ENCODE results near the gene CDH4.

DNA sequence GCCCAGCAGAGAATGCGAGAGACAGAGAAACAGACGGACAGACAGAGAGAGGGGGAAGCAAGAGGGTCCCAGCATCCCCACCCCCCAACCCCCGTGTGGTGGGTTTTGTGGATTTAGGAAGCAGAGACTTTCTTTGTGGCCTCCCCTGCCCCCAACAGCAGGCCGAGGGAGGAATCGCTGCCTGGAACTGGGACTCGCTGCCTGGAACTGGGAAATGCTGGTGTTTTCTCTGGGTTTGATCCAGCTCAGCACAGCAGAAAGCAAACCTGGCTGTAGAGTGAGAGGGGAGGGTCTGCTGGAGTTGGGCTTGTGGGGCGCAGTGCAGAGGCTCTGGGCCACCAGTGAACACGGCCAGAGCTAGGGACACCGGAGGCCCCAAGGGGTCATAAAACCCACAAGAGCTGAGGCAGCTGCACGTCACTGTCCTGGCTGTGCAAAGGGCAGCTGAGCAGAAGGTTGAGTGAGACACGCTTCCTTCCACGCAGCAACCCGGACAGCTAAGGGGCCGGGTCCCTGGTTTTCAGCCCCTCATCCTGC is 631.9 kb downstream of the CDH4 start:
- TF ChIP-seq, protein P1, sequence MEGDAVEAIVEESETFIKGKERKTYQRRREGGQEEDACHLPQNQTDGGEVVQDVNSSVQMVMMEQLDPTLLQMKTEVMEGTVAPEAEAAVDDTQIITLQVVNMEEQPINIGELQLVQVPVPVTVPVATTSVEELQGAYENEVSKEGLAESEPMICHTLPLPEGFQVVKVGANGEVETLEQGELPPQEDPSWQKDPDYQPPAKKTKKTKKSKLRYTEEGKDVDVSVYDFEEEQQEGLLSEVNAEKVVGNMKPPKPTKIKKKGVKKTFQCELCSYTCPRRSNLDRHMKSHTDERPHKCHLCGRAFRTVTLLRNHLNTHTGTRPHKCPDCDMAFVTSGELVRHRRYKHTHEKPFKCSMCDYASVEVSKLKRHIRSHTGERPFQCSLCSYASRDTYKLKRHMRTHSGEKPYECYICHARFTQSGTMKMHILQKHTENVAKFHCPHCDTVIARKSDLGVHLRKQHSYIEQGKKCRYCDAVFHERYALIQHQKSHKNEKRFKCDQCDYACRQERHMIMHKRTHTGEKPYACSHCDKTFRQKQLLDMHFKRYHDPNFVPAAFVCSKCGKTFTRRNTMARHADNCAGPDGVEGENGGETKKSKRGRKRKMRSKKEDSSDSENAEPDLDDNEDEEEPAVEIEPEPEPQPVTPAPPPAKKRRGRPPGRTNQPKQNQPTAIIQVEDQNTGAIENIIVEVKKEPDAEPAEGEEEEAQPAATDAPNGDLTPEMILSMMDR (IDR thresholded peaks at IDR 0.05), result no peak
- TF ChIP-seq POLR2AphosphoS5 (IDR thresholded peaks at IDR 0.05), result no peak

Measured in prostate gland (tissue), 2 donors.